Measurements from ENCODE around the gene STXBP6. TPM values are rescaled to one million over a fixed set of nuclear protein-coding genes. Genes with fewer than 3 reads are reported as not detected.

Gene STXBP6
- total RNA-seq = under 1 TPM in 1 of 2 donors, not detected in 1; 0.49 TPM

DNA sequence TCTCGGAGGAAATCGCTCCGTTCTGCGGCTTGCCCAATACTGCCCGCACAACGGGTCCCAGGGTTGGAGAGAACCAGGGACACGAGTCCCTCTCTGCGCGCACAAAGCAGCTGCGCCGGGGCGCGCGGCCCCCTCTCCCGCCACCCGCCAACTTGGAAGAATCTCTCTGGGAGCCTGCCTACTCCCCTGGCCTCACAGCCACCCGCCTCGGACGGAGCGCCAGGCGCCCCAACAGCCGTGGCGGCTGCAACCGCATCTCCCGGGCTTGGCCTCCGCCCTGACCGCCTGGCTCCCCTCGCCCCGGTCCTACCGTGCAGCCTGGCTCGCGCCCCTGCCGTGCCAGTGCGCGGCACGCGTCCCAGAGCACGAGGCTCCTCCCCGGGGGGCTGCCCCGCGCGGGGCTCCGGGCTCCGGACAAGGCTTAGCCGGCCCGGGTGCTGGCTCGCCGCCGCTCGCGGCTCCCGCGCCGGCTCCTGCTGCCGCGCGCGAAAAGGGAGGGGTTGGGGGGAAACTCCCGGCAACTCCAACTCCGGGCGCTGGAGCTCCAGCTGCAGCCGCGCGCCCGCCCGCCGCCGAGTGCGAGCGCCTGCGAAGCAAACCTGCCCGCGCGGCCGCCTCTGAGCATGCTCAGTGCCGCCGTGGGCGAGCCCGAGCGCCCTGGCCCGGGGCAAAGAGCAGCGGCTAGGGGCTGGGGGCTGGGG, at the start of gene STXBP6:
Gene STXBP6 (minus strand): TSS at position 580 of the 701 bp plus-strand sequence. CDS start 75,329 bp downstream, outside the sequence.
- Mint-ChIP-seq H3K27ac (no peak within 1 kb of the TSS), H3K9me3 (no peaks in the 10 kb centered on the region), H3K36me3 (peaks cover 0 to 21% of the 10 kb centered on the region in 2 donors)
- peak in 1 of 2 donors; percentile 22 for DNase-seq (ENCODE audit: low spot score in 2 of 2)
- peak in 1 of 2 donors; percentile 47 for ATAC-seq

DNA sequence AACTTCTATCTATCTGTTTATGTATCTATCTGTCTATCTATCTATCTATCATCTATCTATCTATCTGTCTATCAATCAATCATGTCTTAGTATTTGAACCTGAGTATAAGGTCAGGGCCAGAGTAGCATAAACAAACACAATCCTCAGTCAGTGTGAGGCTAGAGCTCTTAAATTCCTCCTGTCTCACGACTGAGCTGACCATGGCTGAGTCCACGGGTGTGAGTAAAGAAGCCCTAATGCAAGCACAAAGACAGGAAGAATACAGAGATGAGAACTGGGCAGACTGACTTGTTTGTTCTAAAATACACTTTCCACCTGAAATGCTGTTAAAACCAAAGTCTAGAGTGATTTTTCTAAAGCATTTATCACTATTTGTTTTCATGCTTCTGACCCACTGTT, 47.2 kb upstream of the STXBP6 start:
- H3K9me3 Mint-ChIP-seq = no peaks in the 10 kb centered on the region
- H3K27ac Mint-ChIP-seq = no peak overlapping the region
- no peak for DNase-seq (ENCODE audit: low spot score in 2 of 2)
- no peaks in the 10 kb centered on the region for H3K36me3 Mint-ChIP-seq
- no peak for ATAC-seq

DNA sequence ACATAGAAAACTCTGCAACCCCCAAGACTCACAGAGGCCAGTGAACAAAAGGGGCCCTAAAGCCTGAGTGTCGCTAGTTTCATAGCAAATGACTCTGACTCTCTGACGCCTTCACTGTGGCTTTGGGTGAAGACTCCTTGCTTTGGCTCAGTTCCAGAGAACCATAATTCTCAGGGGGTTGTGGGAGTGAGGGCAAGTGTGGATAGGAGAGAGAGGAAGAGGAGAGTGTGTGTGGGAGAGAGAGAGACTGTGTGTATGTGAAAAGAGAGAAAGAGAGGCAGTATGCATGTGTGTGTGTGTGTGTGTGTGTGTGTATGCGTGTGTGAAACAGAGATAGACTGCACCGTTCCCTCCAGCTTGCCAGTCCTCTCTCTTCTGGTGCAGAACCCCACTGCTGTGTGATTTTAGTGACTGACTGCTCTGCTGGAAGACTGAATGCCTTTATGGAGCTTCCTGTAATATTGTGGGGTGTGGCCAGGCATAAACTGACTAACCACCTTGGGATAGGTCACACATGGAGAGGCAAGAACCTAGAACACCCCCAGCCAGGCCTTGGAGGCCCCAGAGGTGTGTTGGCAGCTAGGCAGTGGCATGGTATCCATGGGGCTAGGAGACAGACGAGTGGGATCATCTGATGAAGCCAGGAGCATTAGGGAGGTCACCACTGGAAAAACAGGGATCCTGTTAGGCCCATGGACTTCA, 45.9 kb upstream of the STXBP6 start:
- Mint-ChIP-seq H3K27ac (no peak overlapping the region), H3K36me3 (no peaks in the 10 kb centered on the region), H3K9me3 (no peaks in the 10 kb centered on the region)
- DNase-seq (ENCODE audit: low spot score in 2 of 2) (no peak), ATAC-seq (no peak)

DNA sequence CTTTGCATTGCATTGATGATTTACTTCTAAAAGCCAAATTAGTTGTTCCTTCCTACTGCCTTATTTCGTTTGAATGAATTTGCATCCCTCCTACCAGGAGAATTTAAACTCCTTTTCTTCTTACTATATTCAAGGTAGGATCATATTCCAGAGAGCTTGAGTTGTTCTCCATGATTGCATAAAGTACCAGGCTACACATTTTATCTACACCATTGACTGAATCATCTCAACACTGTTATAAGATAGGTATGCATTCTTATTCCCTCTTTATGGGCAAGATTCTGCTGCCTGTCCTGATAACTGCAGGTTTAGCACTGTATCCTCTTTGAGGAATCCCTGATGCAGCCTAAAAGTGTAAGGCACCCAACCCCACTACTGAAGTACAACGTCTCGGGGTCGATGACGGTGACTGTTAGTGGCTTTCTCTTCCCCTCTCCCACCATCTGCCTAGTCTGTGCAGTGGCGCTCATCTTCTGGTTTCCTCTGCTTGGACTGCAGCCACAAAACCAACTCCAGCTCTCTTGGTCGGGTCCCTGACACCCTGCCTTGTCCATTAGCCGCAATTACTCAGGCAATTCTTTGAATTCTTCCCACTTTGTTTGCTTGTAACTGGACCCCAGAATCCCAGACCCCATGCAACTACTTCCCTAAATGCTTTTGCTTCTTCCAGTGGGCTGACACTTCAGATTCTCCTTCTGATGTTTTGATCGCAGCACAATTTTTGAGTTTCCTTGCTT, 44.4 kb upstream of the STXBP6 start:
- no peak for DNase-seq (ENCODE audit: low spot score in 2 of 2)
- H3K9me3 Mint-ChIP-seq = no peaks in the 10 kb centered on the region
- no peaks in the 10 kb centered on the region for H3K36me3 Mint-ChIP-seq
- no peak overlapping the region for H3K27ac Mint-ChIP-seq
- ATAC-seq = no peak

DNA sequence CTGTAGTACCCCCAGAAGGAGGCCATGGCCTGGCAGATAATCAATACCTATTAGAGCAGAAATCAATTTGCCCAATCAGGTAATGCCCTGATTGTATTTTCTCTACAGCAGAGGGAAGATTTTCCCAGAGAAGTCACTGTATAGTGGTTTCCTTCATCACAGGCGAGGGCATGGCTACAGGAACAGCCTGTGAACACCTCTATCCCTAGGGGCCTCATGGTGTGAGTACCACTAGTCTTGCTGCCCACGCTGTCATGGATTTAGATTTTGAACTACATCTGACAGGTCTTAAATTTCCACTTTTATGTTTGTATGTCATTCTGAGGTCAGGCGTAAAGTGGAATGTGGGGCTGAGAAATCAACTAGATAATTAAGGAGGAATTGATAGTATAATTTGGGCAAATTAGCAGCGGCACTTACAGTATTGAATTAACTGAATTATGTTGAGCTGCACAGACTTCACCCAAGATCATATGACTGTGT, 42.4 kb upstream of the STXBP6 start:
- Mint-ChIP-seq H3K36me3 (no peaks in the 10 kb centered on the region), H3K27ac (no peak overlapping the region)
- ATAC-seq = no peak

DNA sequence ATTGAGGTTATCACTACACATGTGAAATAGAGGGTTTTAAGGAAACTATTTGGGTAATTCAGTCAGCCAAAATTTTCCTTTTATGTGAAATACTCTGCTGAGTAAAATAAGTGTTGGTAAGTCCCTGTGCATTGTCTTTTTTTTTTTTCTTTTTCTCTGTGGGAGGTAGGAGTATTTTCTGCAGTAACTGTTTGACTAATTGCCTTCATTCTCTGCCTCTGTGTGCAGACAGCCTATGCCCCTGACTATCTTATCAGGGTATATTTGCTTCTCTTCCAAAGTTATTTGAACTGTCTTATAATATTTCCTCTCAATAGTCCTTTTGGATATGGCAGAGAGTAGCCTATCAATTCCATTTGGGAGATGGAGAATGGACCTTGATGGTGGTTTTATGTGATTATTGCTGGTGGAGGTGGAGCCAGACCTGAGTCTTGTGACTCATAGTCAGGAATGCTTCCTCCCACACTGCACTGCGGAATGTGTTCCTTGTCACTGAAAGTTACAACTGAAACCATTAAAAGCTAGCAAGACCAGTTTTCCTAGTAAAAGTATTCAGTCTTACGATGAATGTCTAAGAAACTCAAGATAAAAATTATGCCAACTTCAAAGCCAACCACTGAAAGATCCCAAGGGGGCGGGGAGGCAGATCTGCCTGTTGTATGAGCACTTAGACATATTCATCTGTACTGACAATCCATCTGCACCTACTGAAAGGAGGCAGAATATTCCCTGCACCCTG, 40.9 kb upstream of the STXBP6 start:
- no peaks in the 10 kb centered on the region for H3K9me3 Mint-ChIP-seq
- no peak overlapping the region for H3K27ac Mint-ChIP-seq
- no peaks in the 10 kb centered on the region for H3K36me3 Mint-ChIP-seq
- no peak for ATAC-seq
- no peak for DNase-seq (ENCODE audit: low spot score in 2 of 2)

More for the DNA sequence above, 42.4 kb upstream of the STXBP6 start:
- no peaks in the 10 kb centered on the region for H3K9me3 Mint-ChIP-seq
- no peak for DNase-seq (ENCODE audit: low spot score in 2 of 2)

DNA sequence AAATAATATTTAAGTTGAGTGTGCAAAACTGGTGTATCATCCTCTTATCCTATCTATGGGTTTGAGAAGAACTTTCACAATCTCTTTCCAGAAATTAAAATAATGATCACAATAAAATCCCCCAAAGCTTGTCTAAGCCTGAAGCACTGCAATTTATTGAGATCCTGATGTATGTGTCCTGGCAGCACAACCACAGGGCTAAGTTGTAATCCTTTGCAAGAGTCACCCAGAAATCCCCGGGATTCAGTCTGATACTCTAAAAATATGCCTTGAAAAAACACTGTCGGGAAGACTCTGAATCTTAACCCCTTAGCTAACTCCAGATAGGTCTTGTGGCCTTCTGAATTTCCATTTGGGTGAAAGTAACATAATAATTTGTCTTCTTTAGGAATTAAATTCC, 40.3 kb upstream of the STXBP6 start:
- Mint-ChIP-seq H3K36me3 (no peaks in the 10 kb centered on the region), H3K9me3 (no peaks in the 10 kb centered on the region), H3K27ac (no peak overlapping the region)
- ATAC-seq (no peak), DNase-seq (ENCODE audit: low spot score in 2 of 2) (no peak)

DNA sequence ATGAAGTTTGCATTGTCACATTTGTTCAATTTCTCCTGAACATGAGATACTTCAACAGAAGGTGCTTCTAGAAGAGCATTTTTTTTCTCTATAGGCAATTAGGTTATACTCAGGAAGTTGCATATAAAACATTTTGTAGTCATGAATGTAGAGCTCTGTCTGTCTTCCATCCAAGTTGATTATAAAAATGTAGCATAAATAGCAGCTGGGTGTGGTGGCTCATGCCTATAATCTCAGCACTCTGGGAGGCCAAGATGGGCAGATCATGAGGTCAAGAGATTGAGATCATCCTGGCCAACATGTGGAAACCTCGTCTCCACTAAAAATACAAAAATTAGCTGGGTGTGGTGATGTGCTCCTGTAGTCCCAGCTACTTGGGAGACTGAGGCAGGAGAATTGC, 39.5 kb upstream of the STXBP6 start:
- Mint-ChIP-seq H3K36me3 (no peaks in the 10 kb centered on the region), H3K9me3 (no peaks in the 10 kb centered on the region), H3K27ac (no peak overlapping the region)
- no peak for DNase-seq (ENCODE audit: low spot score in 2 of 2)
- no peak for ATAC-seq

- no peak for ATAC-seq
- H3K27ac Mint-ChIP-seq = no peak overlapping the region
- DNase-seq (ENCODE audit: low spot score in 2 of 2) = no peak
- no peaks in the 10 kb centered on the region for H3K9me3 Mint-ChIP-seq
- H3K36me3 Mint-ChIP-seq = no peaks in the 10 kb centered on the region
Measured at GRCh38 chr14:25086821-25087396, 37.0 kb upstream of the STXBP6 start.

DNA sequence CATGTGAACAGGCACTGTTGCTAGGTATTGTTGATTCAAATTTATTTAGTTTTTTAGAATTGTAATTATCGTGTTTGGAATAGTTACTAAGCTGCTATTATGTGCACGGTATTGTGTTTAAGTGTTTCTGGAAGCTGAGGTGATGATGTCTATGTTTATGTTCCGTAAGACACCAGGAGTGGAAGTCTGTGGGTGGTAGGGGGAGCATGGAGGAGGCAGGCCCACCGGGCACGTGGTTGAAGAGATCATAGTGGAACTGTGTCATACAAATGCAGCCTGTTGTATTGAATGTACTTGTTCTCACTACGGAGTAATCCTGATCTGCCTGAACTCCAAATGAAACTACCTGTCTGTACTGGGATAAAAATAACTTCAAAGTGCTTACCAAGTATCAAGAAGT, 36.1 kb upstream of the STXBP6 start:
- DNase-seq (ENCODE audit: low spot score in 2 of 2) (no peak), ATAC-seq (no peak)
- no peak overlapping the region for H3K27ac Mint-ChIP-seq
- H3K9me3 Mint-ChIP-seq = no peaks in the 10 kb centered on the region
- no peaks in the 10 kb centered on the region for H3K36me3 Mint-ChIP-seq

- Mint-ChIP-seq H3K36me3 (no peaks in the 10 kb centered on the region), H3K9me3 (no peaks in the 10 kb centered on the region), H3K27ac (no peak overlapping the region)
- no peak for DNase-seq (ENCODE audit: low spot score in 2 of 2)
- no peak for ATAC-seq
Measured at GRCh38 chr14:25080682-25081081, 30.7 kb upstream of the STXBP6 start.

DNA sequence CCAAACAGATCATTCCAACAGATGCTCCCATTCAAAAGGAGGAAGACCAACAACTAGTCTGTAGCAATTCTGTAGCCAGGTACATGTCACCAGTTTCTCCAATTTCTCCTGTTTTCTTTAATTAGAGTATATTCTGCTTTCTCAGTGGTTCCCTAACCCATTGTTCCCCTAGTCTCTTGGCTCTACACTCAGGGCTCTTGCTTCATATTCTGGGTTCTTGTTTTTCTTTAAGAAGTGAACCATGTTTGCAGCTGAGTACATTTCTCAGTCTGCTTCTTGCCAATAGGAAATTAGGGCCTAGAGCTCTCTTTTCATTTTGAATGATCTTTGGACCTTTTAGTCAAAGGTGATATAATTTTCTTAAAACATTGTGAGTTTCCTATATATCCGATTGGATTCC, 29.4 kb upstream of the STXBP6 start:
- DNase-seq (ENCODE audit: low spot score in 2 of 2) (no peak), ATAC-seq (no peak)
- no peaks in the 10 kb centered on the region for H3K36me3 Mint-ChIP-seq
- no peak overlapping the region for H3K27ac Mint-ChIP-seq
- H3K9me3 Mint-ChIP-seq = no peaks in the 10 kb centered on the region

DNA sequence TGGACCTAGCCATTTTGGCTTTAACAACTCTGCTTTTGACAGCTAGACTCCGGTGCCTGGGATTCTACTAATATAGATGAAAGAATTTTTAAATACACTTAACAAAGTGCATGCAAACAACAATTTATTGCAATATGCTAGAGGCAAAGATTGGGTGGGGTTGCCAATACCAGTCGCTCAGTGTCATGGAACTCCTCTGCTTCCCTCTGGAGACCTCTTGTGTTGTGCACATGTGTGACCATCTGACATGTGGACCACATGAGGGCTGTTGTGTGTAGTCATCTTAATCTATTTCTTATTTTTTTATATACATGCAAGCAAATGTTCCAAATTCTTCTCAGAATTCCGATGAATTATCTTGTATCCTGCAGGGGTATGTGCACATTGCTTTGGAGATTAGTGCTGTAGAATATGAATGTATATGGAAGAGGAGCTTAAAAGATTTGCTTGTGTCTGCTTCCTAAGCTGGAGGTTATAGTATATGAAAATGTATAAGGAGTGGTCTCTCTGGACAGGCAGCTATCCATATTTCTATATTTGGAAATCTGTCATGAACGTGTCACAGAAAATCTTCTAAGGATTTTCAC, 24.2 kb upstream of the STXBP6 start:
- DNase-seq (ENCODE audit: low spot score in 2 of 2) (no peak), ATAC-seq (no peak)
- no peaks in the 10 kb centered on the region for H3K36me3 Mint-ChIP-seq
- H3K27ac Mint-ChIP-seq = no peak overlapping the region
- H3K9me3 Mint-ChIP-seq = no peaks in the 10 kb centered on the region

DNA sequence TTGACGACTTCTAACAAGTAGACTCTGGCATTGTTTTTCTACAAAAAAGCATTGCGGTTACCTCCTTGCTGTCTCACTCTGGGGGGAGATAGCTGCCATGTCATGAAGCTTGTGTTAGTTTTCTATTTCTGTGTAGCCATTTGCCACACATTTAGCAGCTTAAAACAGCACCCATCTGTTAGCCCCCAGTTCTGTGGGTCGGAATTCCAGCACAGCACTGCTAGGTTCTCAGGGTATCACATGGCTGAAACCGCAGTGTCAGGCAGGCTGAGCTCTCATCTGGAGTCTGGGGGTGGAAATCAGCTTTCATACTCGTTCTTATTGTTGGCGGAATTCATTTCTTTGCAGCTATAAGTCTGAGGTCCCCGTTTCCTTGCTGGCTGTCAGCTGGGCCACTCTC, 19.9 kb upstream of the STXBP6 start:
- H3K36me3 Mint-ChIP-seq = no peaks in the 10 kb centered on the region
- DNase-seq (ENCODE audit: low spot score in 2 of 2) (no peak), ATAC-seq (no peak)
- H3K9me3 Mint-ChIP-seq = no peaks in the 10 kb centered on the region
- no peak overlapping the region for H3K27ac Mint-ChIP-seq

GRCh38 chr14:25067600-25067999, 17.7 kb upstream of the STXBP6 start:
- no peaks in the 10 kb centered on the region for H3K9me3 Mint-ChIP-seq
- no peak for DNase-seq (ENCODE audit: low spot score in 2 of 2)
- no peak for ATAC-seq
- no peaks in the 10 kb centered on the region for H3K36me3 Mint-ChIP-seq
- H3K27ac Mint-ChIP-seq = no peak overlapping the region

DNA sequence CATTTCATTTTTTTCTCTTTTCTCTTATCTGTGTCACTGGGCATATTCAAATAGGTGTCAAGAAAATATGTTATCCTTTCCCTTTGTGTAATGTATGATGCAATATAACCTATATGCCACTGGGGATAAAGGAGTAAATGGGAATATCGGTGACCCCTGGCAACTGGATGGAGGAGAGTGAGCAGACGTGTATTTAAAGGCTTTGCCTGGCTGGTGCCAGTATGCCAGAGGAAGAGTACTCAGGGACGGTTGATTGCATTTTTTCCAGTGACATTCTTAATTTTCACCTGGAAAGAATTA, 12.0 kb upstream of the STXBP6 start:
- H3K27ac Mint-ChIP-seq = no peak overlapping the region
- ATAC-seq (no peak), DNase-seq (ENCODE audit: low spot score in 2 of 2) (no peak)
- H3K9me3 Mint-ChIP-seq = peaks cover 0 to 3% of the 10 kb centered on the region in 2 donors
- no peaks in the 10 kb centered on the region for H3K36me3 Mint-ChIP-seq

All from activated naive CD4-positive, alpha-beta T cell treated with anti-CD3 and anti-CD28 coated beads, Interleukin-2, amount 50 U/mL, for 72 hours (primary cell).